Neural crest cell (in vitro differentiated cells): Measurements from ENCODE around the gene KCNK13. TPM values are rescaled to one million over a fixed set of nuclear protein-coding genes. Genes with fewer than 3 reads are reported as not detected.

Source experiments
- DNase-seq: peaks from one replicate; pipeline ENCODE4 v3.0.0; 2021; ENCODE audit warnings: low read depth, mixed read lengths, low spot score
- H3K27ac Mint-ChIP-seq: one replicate; pipeline ENCODE4 v1.8.0; 2021; ENCODE audit warnings: mild to moderate bottlenecking, mixed read lengths; ENCODE audit not compliant: unreplicated experiment
- H3K27me3 Mint-ChIP-seq: 2 replicates; pipeline ENCODE4 v1.8.0; 2021; ENCODE audit warnings: low read depth, mild to moderate bottlenecking, mixed read lengths
- H3K36me3 Mint-ChIP-seq: 2 replicates; pipeline ENCODE4 v1.8.0; 2021; ENCODE audit warnings: low read depth, mild to moderate bottlenecking, mixed read lengths
- H3K4me1 Mint-ChIP-seq: 2 replicates; pipeline ENCODE4 v1.8.0; 2021; ENCODE audit warnings: mixed read lengths
- H3K4me3 Mint-ChIP-seq: one replicate; pipeline ENCODE4 v1.8.0; 2021; ENCODE audit warnings: mild to moderate bottlenecking, mixed read lengths
- H3K9me3 Mint-ChIP-seq: 2 replicates; pipeline ENCODE4 v1.8.0; 2021; ENCODE audit warnings: mixed read lengths
- total RNA-seq: library from RNA; stranded (reverse); gene quantifications from 2 replicates; pipeline ENCODE4 v1.2.1, GENCODE V29; 2021
- TF ChIP-seq, protein P1 (sequence below): fragments of 200-600 bp; sonication (generic); conservative IDR thresholded peaks from 2 replicates; pipeline ENCODE4 v1.5.0; 2021; ENCODE audit warnings: antibody characterized with exemption, mild to moderate bottlenecking

Gene KCNK13
- total RNA-seq, 1 donor from 2014 or later = not detected

GRCh38 chr14:90062127-90062794, 467 bp downstream of the KCNK13 start:
- peaks cover 89% of the 10 kb centered on the region for H3K27me3 Mint-ChIP-seq
- H3K9me3 Mint-ChIP-seq = no peaks in the 10 kb centered on the region
- TF ChIP-seq, protein P1, sequence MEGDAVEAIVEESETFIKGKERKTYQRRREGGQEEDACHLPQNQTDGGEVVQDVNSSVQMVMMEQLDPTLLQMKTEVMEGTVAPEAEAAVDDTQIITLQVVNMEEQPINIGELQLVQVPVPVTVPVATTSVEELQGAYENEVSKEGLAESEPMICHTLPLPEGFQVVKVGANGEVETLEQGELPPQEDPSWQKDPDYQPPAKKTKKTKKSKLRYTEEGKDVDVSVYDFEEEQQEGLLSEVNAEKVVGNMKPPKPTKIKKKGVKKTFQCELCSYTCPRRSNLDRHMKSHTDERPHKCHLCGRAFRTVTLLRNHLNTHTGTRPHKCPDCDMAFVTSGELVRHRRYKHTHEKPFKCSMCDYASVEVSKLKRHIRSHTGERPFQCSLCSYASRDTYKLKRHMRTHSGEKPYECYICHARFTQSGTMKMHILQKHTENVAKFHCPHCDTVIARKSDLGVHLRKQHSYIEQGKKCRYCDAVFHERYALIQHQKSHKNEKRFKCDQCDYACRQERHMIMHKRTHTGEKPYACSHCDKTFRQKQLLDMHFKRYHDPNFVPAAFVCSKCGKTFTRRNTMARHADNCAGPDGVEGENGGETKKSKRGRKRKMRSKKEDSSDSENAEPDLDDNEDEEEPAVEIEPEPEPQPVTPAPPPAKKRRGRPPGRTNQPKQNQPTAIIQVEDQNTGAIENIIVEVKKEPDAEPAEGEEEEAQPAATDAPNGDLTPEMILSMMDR = no peak
- H3K4me1 Mint-ChIP-seq = peaks cover 12% of the 10 kb centered on the region
- DNase-seq = no peak
- peak overlapping the region; percentile 82 for H3K4me3 Mint-ChIP-seq
- no peak overlapping the region for H3K27ac Mint-ChIP-seq
- H3K36me3 Mint-ChIP-seq = no peaks in the 10 kb centered on the region

DNA sequence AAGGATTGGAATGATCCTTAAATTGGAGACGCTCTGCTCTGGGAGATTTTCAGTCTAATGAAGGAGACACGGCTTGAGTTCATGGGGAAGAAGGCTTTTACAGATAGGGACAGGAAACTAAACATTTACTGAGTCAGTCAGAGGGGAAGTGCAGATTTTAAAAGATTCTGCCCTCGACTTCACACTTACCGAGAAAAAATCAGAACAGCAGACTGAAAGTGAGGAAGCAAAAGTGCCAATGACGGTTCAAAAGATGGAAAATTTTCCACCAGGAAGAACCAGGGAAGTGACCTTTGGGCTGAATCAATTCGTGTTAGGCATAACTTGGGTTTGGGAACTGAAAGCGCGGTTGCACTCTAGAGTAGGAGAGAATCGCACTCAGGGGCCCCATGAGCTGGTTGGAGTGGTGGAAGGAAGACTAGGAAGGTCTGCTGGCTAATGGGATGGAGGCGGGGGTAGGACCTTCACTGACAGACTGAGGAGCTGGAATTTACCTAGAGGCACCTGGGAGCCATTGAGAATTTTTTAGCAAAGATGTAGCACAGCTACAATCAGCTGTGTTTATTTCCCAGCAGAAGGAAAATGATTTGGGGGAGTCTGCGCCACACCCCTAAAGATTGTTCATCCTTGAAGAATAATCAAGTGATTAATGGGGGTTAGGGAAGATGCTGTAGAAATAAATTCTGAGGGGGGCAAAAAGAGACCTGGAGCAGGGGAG, 1.2 kb downstream of the KCNK13 start:
- peaks cover 91% of the 10 kb centered on the region for H3K27me3 Mint-ChIP-seq
- peak overlapping the region; percentile 82 for H3K4me3 Mint-ChIP-seq
- H3K27ac Mint-ChIP-seq = no peak overlapping the region
- DNase-seq = no peak
- H3K9me3 Mint-ChIP-seq = no peaks in the 10 kb centered on the region
- no peaks in the 10 kb centered on the region for H3K36me3 Mint-ChIP-seq
- TF ChIP-seq, protein P1 = no peak
- H3K4me1 Mint-ChIP-seq = peaks cover 12% of the 10 kb centered on the region

DNA sequence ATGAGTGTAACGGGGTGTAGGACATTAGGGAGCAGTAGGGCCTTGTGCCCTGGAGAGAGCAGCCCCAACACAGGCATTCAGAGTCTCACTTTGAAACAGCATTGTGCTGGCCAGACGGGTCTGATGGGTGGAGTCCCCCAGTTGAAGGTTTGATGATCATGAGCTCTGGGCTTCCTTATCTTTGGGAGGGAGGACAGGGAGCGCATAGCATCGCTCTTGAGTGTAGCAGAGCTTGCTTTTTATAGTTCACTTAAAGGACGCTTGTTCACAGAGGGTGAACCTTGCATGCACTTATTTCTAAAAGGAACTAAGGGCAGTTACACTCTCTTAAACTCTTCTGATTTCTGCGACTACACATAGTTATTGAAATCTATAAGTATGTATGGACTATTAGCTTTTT, 10.6 kb downstream of the KCNK13 start:
- TF ChIP-seq, protein P1 = no peak
- no peak for DNase-seq
- H3K4me1 Mint-ChIP-seq = no peaks in the 10 kb centered on the region
- H3K27me3 Mint-ChIP-seq = peaks cover 72% of the 10 kb centered on the region
- H3K9me3 Mint-ChIP-seq = no peaks in the 10 kb centered on the region
- H3K4me3 Mint-ChIP-seq = no peak overlapping the region
- no peaks in the 10 kb centered on the region for H3K36me3 Mint-ChIP-seq
- no peak overlapping the region for H3K27ac Mint-ChIP-seq

DNA sequence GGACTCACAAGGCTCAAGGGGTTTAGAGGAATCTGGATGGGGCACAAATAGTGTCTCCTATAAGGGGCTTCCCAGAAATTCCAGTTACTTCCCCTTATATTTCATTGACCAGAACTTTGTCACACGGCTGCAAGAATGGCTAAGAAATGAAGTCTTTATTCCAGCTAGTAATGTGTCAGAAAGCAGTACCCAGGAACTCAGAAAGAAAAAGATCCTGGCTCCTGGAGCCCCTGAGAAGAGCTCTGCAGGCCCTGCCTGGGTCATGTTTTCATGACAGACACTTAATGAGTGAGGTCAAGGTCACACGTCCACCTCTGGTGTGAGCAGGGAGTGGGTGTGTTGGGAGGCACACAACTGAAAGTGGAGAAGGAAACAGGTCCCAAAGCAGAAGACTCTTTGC, 17.8 kb downstream of the KCNK13 start:
- Mint-ChIP-seq H3K4me1 (no peaks in the 10 kb centered on the region), H3K9me3 (no peaks in the 10 kb centered on the region), H3K27me3 (peaks cover 61% of the 10 kb centered on the region), H3K4me3 (no peak overlapping the region), H3K27ac (no peak overlapping the region), H3K36me3 (no peaks in the 10 kb centered on the region)
- DNase-seq = no peak
- TF ChIP-seq, protein P1 = no peak

DNA sequence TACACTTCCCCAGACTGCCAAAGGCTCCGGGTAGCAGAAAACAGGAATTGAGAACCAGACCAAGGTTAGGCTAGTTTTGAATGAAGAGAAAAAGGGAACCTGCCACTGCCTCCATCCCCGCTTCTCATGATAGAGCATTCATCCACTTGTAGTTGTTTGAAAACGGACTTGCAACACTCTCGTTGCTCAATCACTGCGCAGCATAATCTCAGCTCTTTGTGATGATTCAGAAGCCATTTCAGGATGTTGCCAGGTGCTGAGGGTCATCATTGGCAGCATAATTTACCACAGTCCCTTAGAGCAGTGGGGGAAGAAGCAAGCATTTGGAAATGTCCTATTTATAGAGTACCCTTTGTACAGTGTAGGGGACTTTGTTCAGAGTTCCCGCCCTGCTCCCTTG, 25.6 kb downstream of the KCNK13 start:
- no peak for DNase-seq
- TF ChIP-seq, protein P1 = no peak
- Mint-ChIP-seq H3K4me1 (no peaks in the 10 kb centered on the region), H3K27ac (no peak overlapping the region), H3K27me3 (peaks cover 23% of the 10 kb centered on the region), H3K9me3 (no peaks in the 10 kb centered on the region), H3K36me3 (no peaks in the 10 kb centered on the region), H3K4me3 (no peak overlapping the region)
